NCI-H2081 treated with DMSO at 0.1 percent for 48 hours (cell line): ENCODE data around the gene NRP2.
A peak's percentile ranks its signal among the peaks of the same experiment; 100 is the strongest.

Source experiments
- DNase-seq: peaks from one replicate; lab custom pipeline; 2025; lab: John Stamatoyannopoulos, UW

NRP2 gene

GRCh38 chr2:205755923-205756322, 73.6 kb downstream of the NRP2 start:
- no peak for DNase-seq

DNA sequence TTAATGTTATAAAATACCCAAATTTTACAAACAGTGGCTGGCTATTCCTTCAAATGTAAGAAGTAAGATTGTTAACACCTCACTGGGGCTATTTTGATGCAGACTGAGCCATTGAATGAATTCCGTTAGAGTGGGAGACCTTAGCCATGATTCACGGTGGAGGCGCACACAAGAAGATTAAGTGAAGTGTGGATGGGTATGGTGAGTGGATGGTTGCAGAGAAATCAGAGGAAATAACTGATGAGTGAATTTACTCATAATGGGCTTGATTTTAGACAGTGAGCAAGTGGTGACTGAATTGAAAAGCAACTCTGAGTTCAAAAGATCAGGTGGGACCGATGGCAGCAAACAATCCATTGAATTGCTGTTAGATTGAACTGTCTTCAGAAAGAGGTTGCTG, 75.0 kb downstream of the NRP2 start:
- DNase-seq: no peak

- DNase-seq: no peak
These were observed 75.8 kb downstream of the NRP2 start for GRCh38 chr2:205758051-205758450.

- no peak for DNase-seq
These were observed 76.2 kb downstream of the NRP2 start for GRCh38 chr2:205758500-205758899.

DNA sequence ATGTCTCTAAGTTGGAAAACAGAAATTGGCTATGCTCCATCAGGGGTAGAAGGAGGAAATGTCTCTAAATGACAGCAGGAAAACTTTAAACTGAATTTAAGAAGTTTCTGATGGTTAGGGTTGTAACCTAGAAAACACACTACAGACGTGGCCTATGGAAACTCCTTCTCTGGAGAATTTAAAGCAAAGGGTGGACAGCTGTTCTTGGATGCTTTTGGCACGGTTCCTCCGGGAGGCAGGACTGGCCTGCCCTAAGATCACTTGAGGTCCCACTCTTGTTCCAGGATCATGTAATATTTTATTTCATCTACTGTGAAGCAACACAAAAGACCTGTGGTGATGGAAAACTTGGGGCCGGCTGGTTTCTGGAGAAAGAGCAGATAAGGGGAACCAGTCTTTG, 77.0 kb downstream of the NRP2 start:
- no peak for DNase-seq

- DNase-seq: no peak
These were observed 77.4 kb downstream of the NRP2 start for GRCh38 chr2:205759732-205760131.

DNA sequence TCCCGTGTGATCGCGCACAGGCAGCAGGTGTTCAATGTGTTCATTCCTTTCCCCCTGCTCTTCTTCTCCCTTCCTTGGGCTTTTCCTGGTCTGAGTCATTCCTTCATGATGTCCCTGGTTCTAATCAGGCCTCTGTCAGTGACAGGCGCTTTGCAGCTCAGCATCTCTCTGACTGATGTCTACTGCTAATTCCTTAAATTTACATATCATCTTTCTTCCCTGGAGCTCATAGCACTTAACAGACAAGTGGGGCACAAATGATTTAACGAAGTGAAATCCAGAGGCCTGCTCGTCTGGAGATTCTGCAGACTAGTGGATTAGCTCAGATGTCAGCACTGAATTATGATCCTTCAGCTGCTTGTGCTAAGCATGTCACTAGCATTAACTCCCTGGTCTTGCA, 77.9 kb downstream of the NRP2 start:
- DNase-seq: no peak

GRCh38 chr2:205761421-205761820, 79.1 kb downstream of the NRP2 start:
- no peak for DNase-seq

GRCh38 chr2:205762881-205763280, 80.6 kb downstream of the NRP2 start:
- no peak for DNase-seq

- DNase-seq: no peak
These were observed 81.5 kb downstream of the NRP2 start for GRCh38 chr2:205763708-205764211.

- no peak for DNase-seq
These were observed 82.0 kb downstream of the NRP2 start for GRCh38 chr2:205764270-205764746.

GRCh38 chr2:205765151-205765550, 82.8 kb downstream of the NRP2 start:
- DNase-seq: no peak

- peak; percentile 37 for DNase-seq
These were observed 84.6 kb downstream of the NRP2 start for GRCh38 chr2:205766779-205767359.

- no peak for DNase-seq
These were observed 85.3 kb downstream of the NRP2 start for GRCh38 chr2:205767617-205768016.

DNA sequence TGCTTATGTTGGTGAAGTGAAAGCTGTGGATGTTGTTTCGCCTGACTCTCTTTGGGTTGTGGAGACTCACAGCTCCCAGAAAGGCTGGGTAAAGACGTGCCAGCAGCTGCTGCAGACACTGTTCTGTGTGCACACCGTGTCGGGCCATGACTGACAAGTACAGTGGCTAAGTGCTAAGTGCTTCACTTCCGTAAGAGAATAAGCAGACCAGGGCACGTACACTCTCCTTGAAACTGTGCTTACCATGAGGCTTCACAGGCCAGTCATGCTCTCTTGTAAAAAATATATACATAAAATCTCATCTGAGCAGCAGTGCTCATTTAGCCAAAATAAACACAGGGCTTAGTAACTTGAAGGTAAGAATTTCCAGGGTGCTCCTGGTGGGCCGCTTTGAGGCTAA, 86.0 kb downstream of the NRP2 start:
- DNase-seq: no peak

DNA sequence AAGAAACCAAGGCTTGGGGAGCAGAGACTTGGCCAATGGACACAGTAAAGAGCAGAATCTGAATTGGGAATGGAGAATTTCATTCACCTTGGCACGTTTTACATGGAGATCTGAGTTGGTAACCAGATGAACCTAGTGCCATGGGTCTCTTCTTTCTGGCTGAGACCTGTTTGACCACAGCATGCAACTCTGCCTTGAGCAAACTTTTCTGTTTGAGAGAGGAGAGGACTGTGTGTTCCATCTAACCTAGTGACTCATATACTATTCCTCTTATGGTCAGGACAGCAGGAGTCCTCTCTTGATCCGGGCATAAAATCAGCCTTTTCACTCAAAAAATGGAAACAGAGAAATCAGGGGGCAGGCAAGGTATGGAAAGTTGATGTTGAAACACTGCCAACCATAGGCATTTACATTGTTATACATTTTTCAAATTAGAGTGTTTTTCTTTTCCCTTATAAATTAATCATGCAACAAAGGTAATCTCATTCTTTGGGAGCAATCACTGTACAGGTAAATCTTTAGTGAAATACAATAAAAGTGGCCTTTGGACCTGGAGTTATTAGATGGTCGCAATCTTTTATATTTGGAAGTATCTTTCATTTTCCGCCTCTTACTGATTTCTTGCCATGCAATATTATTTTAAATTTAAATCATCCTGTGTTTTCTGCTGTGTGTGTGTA, 86.7 kb downstream of the NRP2 start:
- no peak for DNase-seq

DNA sequence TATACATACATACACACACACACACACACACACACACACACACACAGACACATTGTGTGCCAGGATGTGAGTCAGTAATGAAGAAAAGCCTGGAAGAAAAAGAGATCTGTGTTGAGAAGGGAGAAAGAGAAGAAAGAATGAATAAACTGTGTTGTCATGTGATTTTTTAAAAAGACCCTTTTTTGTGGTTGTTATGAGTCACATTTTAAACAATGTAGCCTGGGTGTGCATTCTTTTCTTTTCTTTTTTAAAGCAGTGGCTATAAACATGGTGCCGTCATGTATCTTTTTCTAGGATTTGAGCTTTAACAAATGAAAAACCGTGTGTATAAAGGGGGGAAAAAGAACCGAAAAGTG, 87.2 kb downstream of the NRP2 start:
- DNase-seq: no peak

GRCh38 chr2:205769879-205770278, 87.6 kb downstream of the NRP2 start:
- DNase-seq: peak; percentile 74

- no peak for DNase-seq
These were observed 88.3 kb downstream of the NRP2 start for GRCh38 chr2:205770577-205770976.

GRCh38 chr2:205771031-205771430, 88.7 kb downstream of the NRP2 start:
- no peak for DNase-seq

DNA sequence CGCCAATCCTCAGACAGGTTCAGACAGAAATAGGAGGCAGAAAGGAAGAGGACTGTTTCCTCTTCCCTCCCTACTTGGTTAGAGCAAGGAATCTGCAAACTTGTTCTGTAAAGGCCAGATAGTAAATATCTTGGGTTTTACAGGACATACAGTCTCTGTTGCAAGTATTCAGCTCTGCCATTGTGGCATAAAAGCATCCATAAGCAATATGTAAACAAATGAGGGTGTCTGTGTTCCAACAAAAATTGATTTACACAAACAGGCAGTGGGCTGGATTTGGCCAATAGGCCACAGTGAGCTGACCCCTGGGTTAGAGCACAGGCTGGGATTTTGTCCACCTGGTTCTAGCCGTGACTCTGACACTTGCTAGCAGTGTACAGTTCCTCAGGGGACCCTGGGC, 89.4 kb downstream of the NRP2 start:
- DNase-seq: no peak

GRCh38 chr2:205772983-205773382, 90.7 kb downstream of the NRP2 start:
- DNase-seq: no peak

GRCh38 chr2:205773989-205774388, 91.7 kb downstream of the NRP2 start:
- no peak for DNase-seq
